Measurements from ENCODE around the gene PSMA6.

DNA sequence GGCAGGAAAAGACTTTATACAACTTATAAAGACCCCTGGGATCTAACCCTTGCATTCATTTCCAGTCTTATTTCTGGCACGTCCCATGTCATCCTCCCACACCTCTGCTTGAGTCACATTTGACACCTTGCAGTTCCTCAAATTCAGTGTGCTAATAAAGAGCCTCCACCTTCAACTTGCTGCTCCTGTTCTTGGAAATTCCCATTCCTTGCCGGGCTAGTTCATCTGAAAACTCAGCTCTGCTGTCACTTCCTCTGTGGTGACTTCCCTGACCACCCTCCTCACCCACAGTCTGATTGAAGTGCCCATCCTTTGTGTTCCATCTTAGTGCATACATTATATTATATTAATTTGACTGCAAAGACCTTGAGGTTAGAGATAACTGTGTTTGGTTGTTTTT, 37.4 kb upstream of the PSMA6 start:
- TF ChIP-seq POLR2A (IDR thresholded peaks at IDR 0.05), result no peak
- TF ChIP-seq, protein P1, sequence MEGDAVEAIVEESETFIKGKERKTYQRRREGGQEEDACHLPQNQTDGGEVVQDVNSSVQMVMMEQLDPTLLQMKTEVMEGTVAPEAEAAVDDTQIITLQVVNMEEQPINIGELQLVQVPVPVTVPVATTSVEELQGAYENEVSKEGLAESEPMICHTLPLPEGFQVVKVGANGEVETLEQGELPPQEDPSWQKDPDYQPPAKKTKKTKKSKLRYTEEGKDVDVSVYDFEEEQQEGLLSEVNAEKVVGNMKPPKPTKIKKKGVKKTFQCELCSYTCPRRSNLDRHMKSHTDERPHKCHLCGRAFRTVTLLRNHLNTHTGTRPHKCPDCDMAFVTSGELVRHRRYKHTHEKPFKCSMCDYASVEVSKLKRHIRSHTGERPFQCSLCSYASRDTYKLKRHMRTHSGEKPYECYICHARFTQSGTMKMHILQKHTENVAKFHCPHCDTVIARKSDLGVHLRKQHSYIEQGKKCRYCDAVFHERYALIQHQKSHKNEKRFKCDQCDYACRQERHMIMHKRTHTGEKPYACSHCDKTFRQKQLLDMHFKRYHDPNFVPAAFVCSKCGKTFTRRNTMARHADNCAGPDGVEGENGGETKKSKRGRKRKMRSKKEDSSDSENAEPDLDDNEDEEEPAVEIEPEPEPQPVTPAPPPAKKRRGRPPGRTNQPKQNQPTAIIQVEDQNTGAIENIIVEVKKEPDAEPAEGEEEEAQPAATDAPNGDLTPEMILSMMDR (IDR thresholded peaks at IDR 0.05), result no peak
